Fibroblast of pulmonary artery (primary cell): ENCODE results near the gene TRIO.

Source experiments
- DNase-seq: peaks from one replicate; pipeline ENCODE4 v3.0.0-alpha.2; 2010; ENCODE audit warnings: low read depth
- H3K4me3 ChIP-seq: replicated peaks from 2 replicates; pipeline ENCODE4 v1.5.1; 2011; ENCODE audit warnings: low read depth, mild to moderate bottlenecking, control low read depth, low read length, moderate library complexity
- TF ChIP-seq, protein P1 (sequence below): IDR thresholded peaks from 2 replicates; pipeline ENCODE4 v1.5.1; 2011; ENCODE audit warnings: mild to moderate bottlenecking, control low read depth, low read length, inconsistent platforms; ENCODE audit errors: missing control alignments

Gene TRIO

DNA sequence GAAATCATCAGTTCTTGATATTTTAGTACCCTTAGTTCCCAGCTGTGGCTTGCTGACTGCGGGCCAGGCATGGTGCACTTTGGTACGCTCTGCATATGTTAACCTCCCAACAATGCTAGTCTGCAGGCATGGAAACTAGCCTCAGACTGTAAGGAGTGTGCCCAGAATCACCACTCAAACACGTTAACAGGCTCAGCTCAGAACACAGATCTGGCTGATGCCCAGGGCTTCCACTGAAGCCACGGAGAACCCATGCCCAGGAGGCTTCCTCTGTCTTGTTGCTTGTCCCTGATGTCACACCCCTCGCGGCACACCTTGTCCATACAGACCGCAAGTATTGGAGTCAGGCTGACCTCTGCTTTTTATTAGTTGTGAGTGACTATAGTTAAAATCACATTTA lies 251.2 kb downstream of the TRIO start:
- TF ChIP-seq, protein P1, sequence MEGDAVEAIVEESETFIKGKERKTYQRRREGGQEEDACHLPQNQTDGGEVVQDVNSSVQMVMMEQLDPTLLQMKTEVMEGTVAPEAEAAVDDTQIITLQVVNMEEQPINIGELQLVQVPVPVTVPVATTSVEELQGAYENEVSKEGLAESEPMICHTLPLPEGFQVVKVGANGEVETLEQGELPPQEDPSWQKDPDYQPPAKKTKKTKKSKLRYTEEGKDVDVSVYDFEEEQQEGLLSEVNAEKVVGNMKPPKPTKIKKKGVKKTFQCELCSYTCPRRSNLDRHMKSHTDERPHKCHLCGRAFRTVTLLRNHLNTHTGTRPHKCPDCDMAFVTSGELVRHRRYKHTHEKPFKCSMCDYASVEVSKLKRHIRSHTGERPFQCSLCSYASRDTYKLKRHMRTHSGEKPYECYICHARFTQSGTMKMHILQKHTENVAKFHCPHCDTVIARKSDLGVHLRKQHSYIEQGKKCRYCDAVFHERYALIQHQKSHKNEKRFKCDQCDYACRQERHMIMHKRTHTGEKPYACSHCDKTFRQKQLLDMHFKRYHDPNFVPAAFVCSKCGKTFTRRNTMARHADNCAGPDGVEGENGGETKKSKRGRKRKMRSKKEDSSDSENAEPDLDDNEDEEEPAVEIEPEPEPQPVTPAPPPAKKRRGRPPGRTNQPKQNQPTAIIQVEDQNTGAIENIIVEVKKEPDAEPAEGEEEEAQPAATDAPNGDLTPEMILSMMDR, result no peak
- DNase-seq, result no peak
- no peak overlapping the region for H3K4me3 ChIP-seq

DNA sequence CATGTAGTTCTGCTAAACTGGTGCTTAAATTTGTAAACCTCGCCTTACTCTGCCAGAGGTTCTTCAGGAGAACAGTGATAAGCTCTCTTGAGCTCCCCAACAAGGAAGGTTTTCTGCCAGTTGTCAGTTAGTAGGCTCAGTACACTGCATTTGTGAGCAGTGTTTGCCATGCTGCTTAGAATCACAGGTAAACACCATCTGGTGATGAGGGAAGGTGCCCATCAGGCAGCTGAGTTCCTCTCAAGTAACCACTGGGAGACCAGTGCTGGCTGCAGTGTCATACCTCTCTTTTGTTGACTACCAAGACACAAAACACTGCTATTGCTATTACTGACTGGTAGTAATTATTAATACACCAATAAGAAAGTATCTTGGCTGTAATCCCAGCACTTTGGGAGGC lies 252.3 kb downstream of the TRIO start:
- H3K4me3 ChIP-seq, result no peak overlapping the region
- TF ChIP-seq, protein P1, result no peak
- DNase-seq, result no peak

DNA sequence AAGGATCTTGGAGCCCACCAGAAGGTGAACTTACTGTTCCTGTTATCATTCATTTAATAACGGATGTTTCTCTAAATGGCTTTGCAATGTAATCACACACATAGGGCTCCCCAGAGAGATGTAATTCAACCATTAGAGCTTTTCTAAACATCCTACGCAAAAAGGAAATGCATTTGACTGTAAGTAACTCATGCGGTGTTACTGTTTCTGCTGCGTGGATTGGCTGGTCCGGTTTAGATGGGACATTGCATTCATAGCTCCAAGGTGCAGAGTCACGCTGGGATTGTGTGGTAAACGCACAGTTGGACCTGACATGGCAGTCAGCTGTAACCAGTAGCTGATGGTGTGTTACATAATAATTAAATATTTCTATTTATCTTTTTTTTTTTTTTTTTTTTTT lies 252.9 kb downstream of the TRIO start:
- DNase-seq, result no peak
- no peak overlapping the region for H3K4me3 ChIP-seq
- TF ChIP-seq, protein P1, result no peak

DNA sequence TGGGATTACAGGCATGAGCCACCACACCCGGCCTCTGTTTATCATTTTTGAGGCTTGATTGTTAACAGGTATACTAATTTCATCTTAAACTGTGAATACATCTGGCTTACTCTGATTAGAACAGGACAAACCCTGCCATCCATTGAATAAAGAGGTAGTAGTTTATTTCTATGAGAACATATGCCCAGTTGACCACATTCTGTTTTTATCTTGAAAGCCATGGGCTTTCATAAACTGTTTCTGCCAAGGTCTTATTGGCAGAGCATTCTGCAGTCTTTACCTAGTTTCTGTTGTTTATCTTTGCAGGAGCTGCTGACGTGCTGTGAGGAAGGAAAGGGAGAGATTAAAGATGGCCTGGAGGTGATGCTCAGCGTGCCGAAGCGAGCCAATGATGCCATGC lies 253.6 kb downstream of the TRIO start:
- TF ChIP-seq, protein P1, result no peak
- DNase-seq, result no peak
- H3K4me3 ChIP-seq, result no peak overlapping the region

DNA sequence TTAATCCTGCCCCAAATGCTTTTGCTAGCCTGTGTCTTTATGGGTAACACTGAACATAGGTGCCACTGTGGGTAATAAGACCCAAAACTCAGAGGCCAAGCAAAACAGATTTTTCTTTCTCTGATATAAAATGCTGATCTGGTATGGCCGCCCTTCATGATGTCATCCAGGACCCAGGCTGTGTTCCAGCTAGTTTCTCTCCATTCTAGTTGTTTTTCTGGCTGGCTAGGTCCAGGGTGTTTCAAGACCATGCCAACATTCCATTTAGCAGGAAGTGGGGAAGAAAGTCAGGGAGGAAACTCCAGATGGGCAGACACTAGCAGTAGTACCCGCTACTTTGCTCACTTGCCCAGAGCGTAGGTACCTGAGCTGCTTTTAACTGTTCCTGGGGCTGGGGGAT lies 254.6 kb downstream of the TRIO start:
- TF ChIP-seq, protein P1, result no peak
- H3K4me3 ChIP-seq, result no peak overlapping the region
- peak; percentile 83 for DNase-seq

DNA sequence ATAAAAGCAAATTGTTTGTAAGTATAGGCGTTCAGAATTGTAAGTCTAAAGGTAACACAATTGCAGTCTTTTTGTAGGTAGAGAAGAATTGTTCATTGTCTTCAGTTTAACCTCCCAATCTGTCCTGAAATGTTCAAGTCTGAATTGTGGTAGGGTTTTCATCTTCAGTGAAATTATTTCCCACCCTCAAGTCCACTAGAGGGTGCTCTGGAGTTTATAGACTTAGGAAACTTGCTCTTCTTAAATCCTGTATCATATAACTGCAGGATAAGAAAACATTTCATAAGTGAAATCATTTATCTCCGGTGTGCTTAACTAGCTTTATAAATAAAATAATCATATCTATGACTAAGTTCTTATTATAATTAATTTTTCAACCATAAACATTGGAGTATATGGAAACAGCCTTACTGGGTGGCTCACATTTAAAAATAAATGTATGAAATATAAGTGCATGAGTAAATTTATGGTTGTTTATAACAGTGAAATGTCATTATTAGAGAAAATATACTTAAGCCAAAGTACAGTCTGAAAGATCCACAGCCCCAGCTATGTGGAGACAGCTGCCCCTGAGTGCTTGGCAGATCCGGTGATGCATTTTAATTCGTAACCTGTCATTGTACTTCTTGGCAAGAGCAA lies 256.0 kb downstream of the TRIO start:
- DNase-seq, result peak; percentile 84
- H3K4me3 ChIP-seq, result no peak overlapping the region
- TF ChIP-seq, protein P1, result peak; percentile 77

DNA sequence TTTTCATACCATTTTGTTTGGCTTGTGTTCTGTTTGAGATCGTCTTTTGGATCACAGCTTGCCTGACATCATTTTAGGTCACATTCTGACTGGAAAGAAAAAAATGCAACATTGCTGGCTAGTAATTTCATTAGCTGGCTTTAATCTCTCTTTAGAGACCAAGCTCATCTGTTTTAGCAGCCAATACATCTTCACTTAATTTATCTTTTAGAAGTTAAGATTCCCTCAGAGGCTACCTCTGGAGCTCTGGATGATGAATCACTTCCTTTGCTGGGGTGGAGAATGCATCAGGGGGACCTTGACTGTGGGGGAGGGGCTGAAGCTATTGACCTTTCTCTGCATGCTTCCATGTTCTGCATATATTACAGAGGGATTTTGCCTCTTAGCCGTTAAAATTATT lies 256.9 kb downstream of the TRIO start:
- DNase-seq, result peak; percentile 59
- H3K4me3 ChIP-seq, result no peak overlapping the region
- TF ChIP-seq, protein P1, result no peak
